GM12801 (cell line): Measurements from ENCODE around the gene USP36.

Experiments used
- CTCF ChIP-seq: IDR thresholded peaks from one replicate; pipeline ENCODE4 v1.5.1; 2011; ENCODE audit warnings: control low read depth; ENCODE audit not compliant: insufficient read length; ENCODE audit errors: extremely low read depth

The USP36 gene

GRCh38 chr17:78828470-78829185 lies 12.0 kb downstream of the USP36 start:
- TF ChIP-seq CTCF, result no peak

- TF ChIP-seq CTCF, result no peak
Measured at GRCh38 chr17:78826836-78827509, 13.6 kb downstream of the USP36 start.

GRCh38 chr17:78826421-78826820 lies 14.2 kb downstream of the USP36 start:
- no peak for TF ChIP-seq CTCF

- TF ChIP-seq CTCF, result no peak
Measured at GRCh38 chr17:78825696-78826095, 14.9 kb downstream of the USP36 start.

GRCh38 chr17:78824240-78824639 lies 16.4 kb downstream of the USP36 start:
- no peak for TF ChIP-seq CTCF

- TF ChIP-seq CTCF, result no peak
Measured at GRCh38 chr17:78823282-78824046, 17.1 kb downstream of the USP36 start.

GRCh38 chr17:78822552-78822951 lies 18.1 kb downstream of the USP36 start:
- TF ChIP-seq CTCF, result no peak
